Inflammatory macrophage treated with lipopolysaccharide for 4 hours (primary cell): ENCODE measurements around the gene ADAMTS12.

Experiments
- DNase-seq: peaks from one replicate; pipeline ENCODE4 v3.0.0-alpha.2; 2020

ADAMTS12 gene

DNA sequence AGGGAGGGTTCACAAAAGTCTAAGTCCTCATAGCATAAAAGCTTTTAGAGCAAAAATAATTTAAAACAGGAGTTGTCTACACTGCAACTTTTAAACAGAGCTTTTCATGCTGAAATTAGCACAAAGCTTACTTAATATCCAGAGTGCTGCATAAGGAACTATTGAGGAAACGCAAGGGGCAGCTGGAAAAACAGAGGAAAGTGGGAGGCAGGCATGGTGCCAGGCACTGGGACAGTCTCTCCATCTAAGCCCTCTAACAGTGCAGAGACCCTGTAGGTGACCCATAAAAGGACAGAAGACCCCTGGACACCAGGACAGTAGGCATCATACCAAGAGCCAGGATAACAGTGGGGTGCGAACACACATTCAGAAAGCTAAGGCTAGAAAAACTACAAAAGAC is 49.3 kb downstream of the ADAMTS12 start:
- DNase-seq = no peak

- no peak for DNase-seq
These were observed 49.9 kb downstream of the ADAMTS12 start for GRCh38 chr5:33841891-33842290.

DNA sequence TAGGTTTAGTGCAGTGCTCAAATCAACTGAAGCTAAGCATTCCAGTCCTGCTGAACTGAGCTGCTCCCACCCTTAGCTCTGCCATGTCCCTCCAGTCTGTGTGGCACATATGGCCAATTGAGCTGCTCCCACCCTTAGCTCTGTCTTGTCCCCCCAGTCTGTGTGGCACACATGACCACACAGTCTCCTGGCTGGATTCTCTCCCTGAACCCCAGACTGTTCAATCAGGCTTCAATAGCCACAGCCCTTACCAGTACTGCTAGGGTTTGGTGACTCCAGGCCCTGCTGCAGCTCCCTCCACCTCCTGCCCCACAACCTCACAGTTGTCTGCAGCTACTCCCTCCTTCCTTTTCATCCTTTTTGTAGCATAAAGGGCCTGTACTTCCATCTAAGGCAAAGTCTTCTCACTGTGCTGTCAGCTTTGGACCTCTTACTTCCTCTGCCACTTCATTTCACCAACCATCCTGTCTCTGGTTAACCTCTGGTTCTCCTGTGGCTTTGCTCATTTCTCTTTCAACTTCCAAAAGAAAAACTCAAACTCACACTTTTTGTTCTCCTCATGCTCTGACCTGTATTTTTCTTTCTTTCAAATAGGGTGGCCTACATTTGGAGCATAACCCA is 50.8 kb downstream of the ADAMTS12 start:
- no peak for DNase-seq

DNA sequence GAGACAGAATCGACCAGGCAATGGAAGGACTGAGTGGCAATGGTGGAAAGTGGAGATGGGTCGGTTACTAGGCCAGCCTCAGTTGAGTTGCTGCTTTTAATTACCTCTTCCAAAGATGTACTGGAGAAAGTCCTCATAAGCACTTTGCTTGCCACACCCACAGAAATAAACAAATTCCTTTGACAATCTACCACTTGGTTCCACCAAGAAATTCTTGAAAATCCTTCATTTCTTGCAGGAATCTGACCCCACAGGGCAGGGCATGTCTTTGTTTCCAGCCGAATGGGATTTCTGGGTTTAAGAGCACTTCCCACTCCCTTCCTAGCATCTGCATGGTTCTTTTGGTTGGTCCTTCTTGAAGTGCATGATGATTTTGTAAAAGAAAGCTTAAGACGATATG is 54.5 kb downstream of the ADAMTS12 start:
- no peak for DNase-seq

- DNase-seq = no peak
These were observed 57.5 kb downstream of the ADAMTS12 start for GRCh38 chr5:33834334-33834733.

- DNase-seq = no peak
These were observed 58.6 kb downstream of the ADAMTS12 start for GRCh38 chr5:33833237-33833575.

DNA sequence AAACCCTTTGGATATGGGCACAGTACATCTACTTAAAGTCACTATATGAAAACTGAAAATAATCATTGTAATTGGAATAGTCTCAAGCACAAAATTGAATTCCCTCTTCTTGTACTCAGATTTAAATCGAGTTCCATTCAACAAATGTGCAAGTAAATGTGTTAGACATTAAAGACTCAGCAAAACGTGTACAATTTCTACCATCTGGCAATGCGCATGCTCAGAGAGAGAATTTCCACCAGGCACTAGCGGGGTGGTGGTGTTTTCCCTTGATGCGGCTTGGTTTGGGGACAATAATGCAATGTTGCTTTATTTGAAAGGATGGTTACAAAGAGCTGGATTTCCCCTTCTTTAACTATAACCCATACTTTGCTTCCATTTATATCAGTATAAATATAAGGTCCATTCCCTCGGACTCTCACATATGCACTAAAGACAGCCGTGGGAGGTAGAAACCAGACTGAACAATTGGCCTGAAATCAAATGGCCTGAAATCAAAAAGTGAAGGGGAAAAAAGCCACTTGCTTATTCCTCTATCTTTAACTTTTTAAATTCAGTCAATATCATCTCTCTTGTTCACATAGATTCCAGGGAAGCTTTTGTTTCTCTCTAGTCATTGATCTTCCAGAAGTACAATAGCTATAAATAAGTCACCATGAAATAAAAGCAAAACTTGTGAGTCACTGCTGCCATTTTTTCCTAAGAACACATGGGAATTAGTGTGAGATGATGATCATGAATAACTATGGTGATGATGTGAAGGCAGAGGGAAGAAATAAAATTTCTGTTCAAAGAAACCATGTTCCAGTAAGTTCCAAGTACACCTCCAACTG is 59.2 kb downstream of the ADAMTS12 start:
- no peak for DNase-seq

DNA sequence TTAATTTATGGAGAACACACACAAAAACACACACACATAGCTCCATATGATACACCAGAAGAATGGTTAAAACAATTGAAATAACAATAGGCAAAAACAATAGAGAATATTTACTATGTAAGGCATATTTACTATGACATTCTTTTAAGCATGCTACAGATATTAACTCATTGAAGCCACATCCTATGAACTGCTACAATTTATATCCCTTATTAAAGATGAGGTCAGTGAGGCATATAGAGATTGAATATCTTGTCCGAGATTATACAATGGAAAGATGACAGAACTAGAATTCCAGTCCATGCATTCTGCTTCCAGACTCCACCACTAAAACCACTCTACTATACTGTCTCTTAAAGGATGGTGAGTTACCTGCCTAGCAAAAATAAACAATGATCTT is 60.7 kb downstream of the ADAMTS12 start:
- DNase-seq = no peak

DNA sequence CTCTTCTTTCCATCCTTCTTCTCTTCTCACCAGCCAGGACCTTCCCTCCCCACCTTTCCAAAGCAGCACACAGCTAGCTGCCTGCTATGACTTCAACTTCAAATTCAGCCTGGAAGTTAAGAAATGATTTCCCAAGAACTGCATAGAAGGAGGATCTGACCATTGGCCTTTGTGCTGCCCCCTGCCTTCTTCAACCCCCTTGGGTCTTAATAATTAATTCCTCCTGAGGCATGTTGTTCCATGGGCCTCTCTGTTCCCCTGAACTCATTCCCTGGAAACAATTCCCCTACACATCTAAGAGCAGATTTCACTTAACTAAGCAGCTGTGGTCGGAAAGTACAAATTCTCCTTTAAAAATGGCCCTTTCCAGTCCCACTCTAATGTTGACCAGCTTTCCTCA is 62.4 kb downstream of the ADAMTS12 start:
- DNase-seq = no peak

DNA sequence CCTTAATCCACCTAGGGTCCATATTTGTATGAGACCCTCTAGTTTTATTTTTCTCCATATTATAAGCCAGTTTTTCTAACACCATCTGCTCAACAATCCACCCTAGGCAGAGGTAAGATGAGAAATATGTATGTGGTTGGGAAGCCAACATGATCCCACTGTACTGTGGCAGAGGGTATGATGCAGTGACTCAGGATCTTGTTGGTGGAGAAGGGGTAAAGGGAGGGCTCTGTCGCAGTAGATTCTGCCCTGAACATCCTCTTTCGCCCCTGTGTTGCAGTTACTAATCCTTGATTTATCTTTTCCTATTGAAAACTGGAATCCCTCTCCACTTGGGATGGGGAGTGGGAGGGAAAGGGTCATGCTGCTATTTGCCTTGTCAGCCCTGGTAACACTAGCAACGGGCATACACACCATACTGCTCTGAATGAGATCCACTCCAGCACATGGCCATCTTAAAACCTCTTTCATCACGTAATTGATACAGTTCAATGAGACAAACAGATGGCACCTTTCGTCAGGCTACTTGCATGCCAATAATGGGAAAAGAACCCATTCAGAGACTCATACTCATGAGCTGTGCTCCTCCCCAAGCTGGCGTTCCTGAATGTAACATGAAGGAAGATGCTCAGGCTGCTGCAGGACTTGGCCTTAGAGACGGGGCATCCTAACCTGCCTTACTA is 63.0 kb downstream of the ADAMTS12 start:
- DNase-seq = no peak

GRCh38 chr5:33827885-33828284 is 63.9 kb downstream of the ADAMTS12 start:
- DNase-seq = no peak

- DNase-seq = no peak
These were observed 64.6 kb downstream of the ADAMTS12 start for GRCh38 chr5:33827018-33827707.

DNA sequence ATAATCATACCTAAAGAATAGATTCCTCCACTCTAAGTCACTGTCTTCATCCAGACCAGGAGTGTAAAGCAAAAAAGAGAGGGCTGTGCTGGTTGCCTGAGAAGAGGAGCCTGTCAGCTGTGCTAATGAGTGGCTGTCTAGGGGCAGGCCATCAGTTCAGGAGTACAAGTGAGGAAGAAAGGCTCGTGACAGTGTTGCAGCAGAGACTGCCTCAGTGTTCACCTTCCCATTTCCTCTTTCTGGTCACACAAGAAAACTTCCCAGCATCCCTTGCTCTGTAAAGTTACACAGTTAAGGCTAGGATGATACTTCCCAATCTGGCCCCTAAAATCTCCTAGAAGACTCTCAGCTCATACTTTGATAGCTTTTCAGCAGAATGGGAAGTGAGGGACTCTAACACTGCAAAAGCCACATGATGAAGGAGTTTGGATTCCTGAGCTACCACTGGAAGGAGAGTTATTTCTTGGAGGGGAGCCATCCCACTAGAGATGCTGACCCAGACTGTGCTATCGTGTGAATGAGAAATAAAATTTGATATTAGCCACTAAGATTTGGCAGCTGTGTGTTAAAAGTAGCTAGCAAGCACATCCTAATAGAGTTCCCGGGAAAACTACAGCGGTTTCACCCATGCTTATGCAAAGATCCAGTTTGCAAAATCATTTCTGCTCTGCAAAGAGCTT is 67.1 kb downstream of the ADAMTS12 start:
- peak; percentile 3 for DNase-seq

- DNase-seq = no peak
These were observed 74.5 kb downstream of the ADAMTS12 start for GRCh38 chr5:33817301-33817700.

GRCh38 chr5:33816791-33817190 is 75.0 kb downstream of the ADAMTS12 start:
- no peak for DNase-seq

GRCh38 chr5:33812746-33813145 is 79.0 kb downstream of the ADAMTS12 start:
- DNase-seq = no peak

DNA sequence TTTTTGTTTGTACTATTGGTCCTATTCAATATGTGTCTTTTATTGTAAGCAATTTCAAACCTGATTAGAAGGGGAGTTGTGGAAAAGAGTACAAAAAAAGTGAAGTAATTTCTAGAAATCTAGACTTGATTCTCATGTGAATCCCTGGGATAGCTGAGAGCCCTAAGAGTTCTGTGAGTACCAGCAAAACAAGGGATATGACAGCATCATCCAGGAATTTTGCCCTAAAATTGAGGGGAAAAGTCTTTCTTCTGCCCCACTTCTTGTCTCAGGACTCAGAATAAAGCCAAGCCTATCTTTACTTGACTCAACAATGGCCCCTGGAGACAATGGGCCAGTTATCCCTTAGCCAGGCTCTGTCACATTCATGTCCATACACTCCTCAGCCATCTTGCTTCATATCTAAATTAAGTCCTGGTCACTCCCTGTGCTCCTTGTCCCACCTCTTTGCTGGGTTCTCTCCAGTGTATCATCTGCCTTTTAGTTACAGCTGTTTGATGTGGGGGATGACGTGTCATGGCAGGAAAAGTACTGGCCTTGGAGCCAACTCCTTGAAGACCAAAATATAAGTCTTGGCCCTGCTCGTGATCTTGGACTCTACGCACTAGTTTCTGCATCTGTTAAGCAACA is 81.2 kb downstream of the ADAMTS12 start:
- no peak for DNase-seq

- no peak for DNase-seq
These were observed 81.9 kb downstream of the ADAMTS12 start for GRCh38 chr5:33809936-33810335.

- no peak for DNase-seq
These were observed 83.1 kb downstream of the ADAMTS12 start for GRCh38 chr5:33808699-33809098.

DNA sequence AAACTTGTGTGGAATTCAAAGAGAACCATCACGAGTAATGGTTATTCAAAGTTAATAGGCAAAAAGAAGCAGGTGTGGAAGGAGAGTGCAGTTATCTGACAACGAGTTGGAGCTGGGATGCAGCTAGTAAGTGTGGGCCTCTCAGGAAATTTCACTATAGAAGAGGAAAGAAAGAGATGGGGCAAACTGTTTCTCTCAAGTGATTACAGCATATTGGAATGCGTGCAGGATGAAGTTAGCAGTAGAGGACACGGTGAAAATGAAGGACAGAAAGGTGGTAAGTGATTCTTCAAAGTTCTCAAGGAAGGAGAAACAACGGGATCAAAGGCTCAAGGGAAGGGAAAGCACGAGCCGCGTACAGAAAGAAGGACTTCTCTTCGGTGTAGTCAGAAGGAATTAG is 84.0 kb downstream of the ADAMTS12 start:
- DNase-seq = no peak

DNA sequence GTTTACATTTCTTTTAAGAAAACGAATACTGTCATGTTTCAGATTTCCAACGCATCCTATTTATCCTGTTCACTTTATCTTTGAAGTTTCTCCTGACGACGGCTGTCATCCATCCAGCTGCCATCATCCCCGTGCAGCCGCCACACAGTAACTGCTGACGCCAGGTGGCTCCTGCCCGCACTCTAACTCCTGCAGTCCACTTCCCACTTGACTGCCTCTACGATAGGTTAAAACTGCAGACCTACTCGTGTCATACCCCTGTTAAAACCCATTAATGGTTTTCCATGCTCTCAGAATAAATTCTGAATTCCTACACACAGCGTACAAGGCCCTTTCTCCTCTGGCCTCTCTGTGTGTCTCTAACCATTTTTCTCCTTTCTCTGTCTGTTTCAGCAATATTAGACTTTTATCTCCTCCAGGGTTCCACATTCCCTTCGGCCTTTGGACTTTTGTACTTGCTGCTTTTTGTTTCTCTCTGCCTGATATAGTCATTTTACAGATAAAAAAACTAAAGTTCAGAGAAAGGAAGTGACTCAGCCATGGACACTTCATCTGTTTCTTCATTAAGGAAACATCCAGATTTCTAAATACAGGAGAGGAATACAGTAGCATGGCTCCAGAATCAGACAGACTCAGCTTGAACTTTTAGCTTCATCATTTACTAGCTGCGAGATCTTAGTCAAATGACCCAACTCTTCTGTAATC is 84.9 kb downstream of the ADAMTS12 start:
- DNase-seq = peak; percentile 17

DNA sequence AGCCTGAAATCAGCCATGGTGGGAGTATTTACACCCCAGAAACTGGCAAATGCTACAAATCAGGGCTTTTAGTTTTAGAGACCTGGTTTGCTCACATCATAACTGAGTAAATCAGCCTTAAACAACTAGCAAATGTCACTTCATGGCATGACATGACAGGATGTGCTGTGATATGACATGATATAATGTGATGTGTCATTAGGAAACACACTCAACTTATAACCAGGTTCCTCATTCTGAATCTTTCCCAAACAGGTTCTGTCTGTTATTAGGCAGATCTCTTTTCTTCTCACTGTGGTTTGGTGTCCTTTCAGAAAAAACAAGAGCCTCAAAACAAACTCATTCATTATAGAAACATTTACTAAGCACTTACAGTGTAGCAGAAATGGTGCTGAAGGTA is 90.5 kb downstream of the ADAMTS12 start:
- DNase-seq = no peak
